ENCODE results near the gene GIGYF1. TPM values are rescaled to one million over a fixed set of nuclear protein-coding genes. Genes with fewer than 3 reads are reported as not detected.

The GIGYF1 gene
- total and polyA plus RNA-seq, 8 donors = 28.3 to 57.7 (median 39.7) TPM

DNA sequence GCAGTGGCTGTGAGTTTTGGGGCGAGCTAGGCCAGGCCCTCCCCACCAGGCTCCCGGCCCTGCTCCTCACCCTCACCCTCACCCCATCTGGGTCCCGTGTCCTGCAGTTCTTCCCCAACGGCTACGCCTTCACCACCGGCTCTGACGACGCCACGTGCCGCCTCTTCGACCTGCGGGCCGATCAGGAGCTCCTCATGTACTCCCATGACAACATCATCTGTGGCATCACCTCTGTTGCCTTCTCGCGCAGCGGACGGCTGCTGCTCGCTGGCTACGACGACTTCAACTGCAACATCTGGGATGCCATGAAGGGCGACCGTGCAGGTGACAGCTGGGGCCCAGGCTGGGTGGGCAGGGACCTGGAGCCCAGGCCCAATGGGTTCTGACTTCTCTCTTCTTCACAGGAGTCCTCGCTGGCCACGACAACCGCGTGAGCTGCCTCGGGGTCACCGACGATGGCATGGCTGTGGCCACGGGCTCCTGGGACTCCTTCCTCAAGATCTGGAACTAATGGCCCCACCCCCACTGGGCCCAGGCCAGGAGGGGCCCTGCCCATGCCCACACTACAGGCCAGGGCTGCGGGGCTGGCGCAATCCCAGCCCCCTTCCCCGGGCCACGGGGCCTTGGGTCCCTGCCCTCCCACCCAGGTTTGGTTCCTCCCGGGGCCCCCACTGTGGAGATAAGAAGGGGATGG lies 15.6 kb downstream of the GIGYF1 start:
- Histone ChIP-seq H3K4me3 (no peak overlapping the region), H3K36me3 (peaks cover 0 to 72% of the 10 kb centered on the region in 2 donors), H3K9me3 (no peaks in the 10 kb centered on the region), H3K4me1 (peaks cover 5 to 50% of the 10 kb centered on the region in 2 donors), H3K27me3 (no peaks in the 10 kb centered on the region), H3K27ac (peak overlapping the region in 1 of 2 donors; percentile 50)
- TF ChIP-seq CTCF (IDR thresholded peaks at IDR 0.05) = no peak
- intact Hi-C loops (cut with DNase I) = no loop called here
- DNase-seq (peak in 1 of 4 donors; percentile 78), ATAC-seq (no peak)

- ATAC-seq (no peak), DNase-seq (peak in 1 of 4 donors; percentile 79)
- intact Hi-C loops (cut with DNase I) = no loop called here
- peak overlapping the region in 1 of 2 donors; percentile 98 for H3K27ac ChIP-seq
- H3K4me1 ChIP-seq = peaks cover 5 to 55% of the 10 kb centered on the region in 2 donors
- no peak overlapping the region for H3K4me3 ChIP-seq
- no peaks in the 10 kb centered on the region for H3K9me3 ChIP-seq
- no peaks in the 10 kb centered on the region for H3K27me3 ChIP-seq
- H3K36me3 ChIP-seq = peaks cover 0 to 64% of the 10 kb centered on the region in 2 donors
- no peak for TF ChIP-seq CTCF (IDR thresholded peaks at IDR 0.05)
Measured at GRCh38 chr7:100677308-100678267, 16.5 kb downstream of the GIGYF1 start.

DNA sequence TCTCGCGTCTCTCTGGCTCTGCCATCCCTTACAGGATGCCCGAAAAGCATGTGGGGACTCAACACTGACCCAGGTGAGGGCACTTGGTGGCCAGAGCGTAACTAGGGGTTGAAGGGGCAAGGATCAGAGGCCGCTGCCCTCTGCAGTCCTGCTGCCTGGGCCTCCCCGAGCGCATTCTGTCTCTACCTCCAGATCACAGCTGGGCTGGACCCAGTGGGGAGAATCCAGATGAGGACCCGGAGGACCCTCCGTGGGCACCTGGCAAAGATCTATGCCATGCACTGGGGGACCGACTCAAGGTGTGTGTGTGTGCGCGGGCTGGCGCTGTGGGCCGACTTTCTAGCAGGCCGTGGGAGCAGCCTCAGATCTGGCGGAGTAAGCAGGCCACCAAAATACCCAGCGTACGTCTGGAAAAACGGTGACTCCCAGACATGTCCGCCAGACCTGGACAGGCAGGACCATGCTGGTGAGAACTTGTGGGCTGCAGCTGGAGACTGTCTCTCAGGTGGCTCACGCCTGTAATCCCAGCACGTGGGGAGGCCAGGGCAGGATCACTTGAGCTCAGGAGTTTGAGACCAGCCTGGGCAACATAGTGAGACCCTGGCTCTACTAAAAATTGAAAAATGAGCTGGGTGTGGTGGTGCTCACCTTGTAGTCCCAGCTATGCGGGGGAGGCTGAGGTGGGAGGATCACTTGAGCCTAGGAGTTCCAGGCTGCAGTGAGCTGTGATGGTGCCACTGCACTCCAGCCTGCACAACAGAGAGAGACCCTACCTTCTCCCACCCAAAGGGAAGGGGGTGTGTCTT lies 17.3 kb downstream of the GIGYF1 start:
- Histone ChIP-seq H3K36me3 (peaks cover 0 to 55% of the 10 kb centered on the region in 2 donors), H3K27ac (peak overlapping the region; percentile 96 to 98), H3K9me3 (no peaks in the 10 kb centered on the region), H3K27me3 (no peaks in the 10 kb centered on the region), H3K4me3 (peak overlapping the region in 1 of 2 donors; percentile 95), H3K4me1 (peaks cover 5 to 57% of the 10 kb centered on the region in 2 donors)
- intact Hi-C loops (cut with DNase I) = no loop called here
- no peak for ATAC-seq
- no peak for TF ChIP-seq CTCF (IDR thresholded peaks at IDR 0.05)
- no peak for DNase-seq

GRCh38 chr7:100675581-100676350 lies 18.3 kb downstream of the GIGYF1 start:
- Histone ChIP-seq H3K27ac (peak overlapping the region; percentile 96 to 98), H3K9me3 (no peaks in the 10 kb centered on the region), H3K36me3 (peaks cover 0 to 46% of the 10 kb centered on the region in 2 donors), H3K27me3 (no peaks in the 10 kb centered on the region), H3K4me3 (peak overlapping the region; percentile 91 to 95), H3K4me1 (peaks cover 5 to 56% of the 10 kb centered on the region in 2 donors)
- TF ChIP-seq CTCF (IDR thresholded peaks at IDR 0.05) = no peak
- DNase-seq = peak; percentile 55 to 96 (median 87)
- intact Hi-C loops (cut with DNase I) = no loop called here
- peak; percentile 31 for ATAC-seq
